NCI-H748 treated with DMSO at 0.1 percent for 48 hours (cell line): Measurements from ENCODE around the gene TCF23.

Source experiments
- DNase-seq: peaks from one replicate; lab custom pipeline; 2025; lab: John Stamatoyannopoulos, UW

TCF23 gene

GRCh38 chr2:27128668-27129571 lies 19.9 kb upstream of the TCF23 start:
- DNase-seq = no peak

GRCh38 chr2:27130396-27130795 lies 18.4 kb upstream of the TCF23 start:
- no peak for DNase-seq

GRCh38 chr2:27131429-27131828 lies 17.4 kb upstream of the TCF23 start:
- DNase-seq = no peak

- no peak for DNase-seq
Observed at GRCh38 chr2:27133195-27133875, 15.5 kb upstream of the TCF23 start.

GRCh38 chr2:27133905-27134780 lies 14.7 kb upstream of the TCF23 start, which contains the start of gene PREB:
PREB (minus strand) TSS chr2:27134636; CDS start chr2:27134421, 215 bp downstream.
- peak; percentile 88 for DNase-seq

GRCh38 chr2:27134781-27135477 lies 13.9 kb upstream of the TCF23 start:
- DNase-seq = no peak

- DNase-seq = no peak
Observed at GRCh38 chr2:27135478-27135955, 13.3 kb upstream of the TCF23 start.

- no peak for DNase-seq
Observed at GRCh38 chr2:27136751-27137150, 12.1 kb upstream of the TCF23 start.

- no peak for DNase-seq
Observed at GRCh38 chr2:27137322-27137935, 11.4 kb upstream of the TCF23 start.

GRCh38 chr2:27138111-27138510 lies 10.7 kb upstream of the TCF23 start:
- DNase-seq = no peak

GRCh38 chr2:27139310-27139709 lies 9.5 kb upstream of the TCF23 start, which contains the start of gene PRR30:
PRR30 (minus strand) TSS chr2:27139410; CDS start chr2:27138329, 1,081 bp downstream.
- DNase-seq = no peak

GRCh38 chr2:27143285-27143684 lies 5.5 kb upstream of the TCF23 start:
- DNase-seq = no peak

- DNase-seq = no peak
Observed at GRCh38 chr2:27145682-27146081, 3.1 kb upstream of the TCF23 start.

- no peak for DNase-seq
Observed at GRCh38 chr2:27147935-27148334, 869 bp upstream of the TCF23 start.

- no peak for DNase-seq
Observed at GRCh38 chr2:27149570-27150405, 984 bp downstream of the TCF23 start.

- DNase-seq = no peak
Observed at GRCh38 chr2:27150639-27151230, 1.9 kb downstream of the TCF23 start.

- no peak for DNase-seq
Observed at GRCh38 chr2:27152102-27152795, 3.4 kb downstream of the TCF23 start.

GRCh38 chr2:27152796-27153464 lies 4.1 kb downstream of the TCF23 start:
- DNase-seq = no peak
